Measurements from ENCODE around the gene GPALPP1.
A peak's percentile ranks its signal among the peaks of the same experiment; 100 is the strongest.

- peak in 2 of 5 experiments; percentile 12 to 30 for TF ChIP-seq CTCF (IDR thresholded peaks at IDR 0.05)
- TF ChIP-seq POLR2A (IDR thresholded peaks at IDR 0.05) = no peak
- TF ChIP-seq POLR2AphosphoS5 (IDR thresholded peaks at IDR 0.05) = no peak
Observed at GRCh38 chr13:44967704-44968433, 21.5 kb upstream of the GPALPP1 start.

All from transverse colon (tissue), 4 donors.